Thymus (tissue), 11 donors: Measurements from ENCODE around the gene PLEKHG3. TPM values are rescaled to one million over a fixed set of nuclear protein-coding genes. Genes with fewer than 3 reads are reported as not detected.

Experiments used
- DNase-seq, 9 donors: peaks; one replicate each; pipeline ENCODE4 v3.0.0-alpha.2; 2013; ENCODE audit warnings: low spot score in 9 of 9, low read depth in 6 of 9, missing footprints in 1 of 9
- H3K27ac ChIP-seq, 2 donors: one replicate each; pipeline ENCODE4 v1.5.1; 2013; ENCODE audit warnings: control low read depth in 1 of 2, low read depth in 1 of 2, low read length in 1 of 2, mild to moderate bottlenecking in 1 of 2, moderate library complexity in 1 of 2
- H3K27me3 ChIP-seq, 2 donors: one replicate each; pipeline ENCODE4 v1.5.1; 2013; ENCODE audit warnings: low read length in 1 of 2; ENCODE audit not compliant: control insufficient read depth in 2 of 2, insufficient read depth in 1 of 2
- H3K36me3 ChIP-seq, 2 donors: one replicate each; pipeline ENCODE4 v1.5.1; 2013; ENCODE audit warnings: low read length in 1 of 2, mild to moderate bottlenecking in 1 of 2, moderate library complexity in 1 of 2; ENCODE audit not compliant: control insufficient read depth in 2 of 2, insufficient read depth in 2 of 2
- H3K4me1 ChIP-seq, 2 donors: one replicate each; pipeline ENCODE4 v1.5.1; 2013; ENCODE audit warnings: low read length in 2 of 2; ENCODE audit not compliant: control insufficient read depth in 2 of 2, insufficient read depth in 2 of 2
- H3K4me3 ChIP-seq, 2 donors: one replicate each; pipeline ENCODE4 v1.5.1; 2013; ENCODE audit warnings: low read length in 2 of 2, control low read depth in 1 of 2, mild to moderate bottlenecking in 1 of 2
- H3K9me3 ChIP-seq, 2 donors: one replicate each; pipeline ENCODE4 v1.5.1; 2013; ENCODE audit warnings: low read length in 1 of 2, mild to moderate bottlenecking in 1 of 2; ENCODE audit not compliant: control insufficient read depth in 2 of 2, insufficient read depth in 1 of 2
- WGBS: extraction: QIAGEN DNeasy Blood & Tissue Kit; methylation state at CpG from one replicate; pipeline ENCODE4 v1.1.7; 2013; 5-methylcytosine and 5-hydroxymethylcytosine counted together
- polyA plus RNA-seq: library from polyadenylated mRNA; stranded (reverse); fragments of 200-250 nt; gene quantifications from one replicate; pipeline ENCODE4 v1.2.3, GENCODE V29; 2013
- total RNA-seq: library from RNA; stranded (reverse); fragments of 120-200 nt; gene quantifications from one replicate; pipeline ENCODE4 v1.2.4, GENCODE V29; 2013
- donor health status: healthy.

The PLEKHG3 gene
- total and polyA plus RNA-seq, 2 donors, result 7.7 to 8.5 TPM

DNA sequence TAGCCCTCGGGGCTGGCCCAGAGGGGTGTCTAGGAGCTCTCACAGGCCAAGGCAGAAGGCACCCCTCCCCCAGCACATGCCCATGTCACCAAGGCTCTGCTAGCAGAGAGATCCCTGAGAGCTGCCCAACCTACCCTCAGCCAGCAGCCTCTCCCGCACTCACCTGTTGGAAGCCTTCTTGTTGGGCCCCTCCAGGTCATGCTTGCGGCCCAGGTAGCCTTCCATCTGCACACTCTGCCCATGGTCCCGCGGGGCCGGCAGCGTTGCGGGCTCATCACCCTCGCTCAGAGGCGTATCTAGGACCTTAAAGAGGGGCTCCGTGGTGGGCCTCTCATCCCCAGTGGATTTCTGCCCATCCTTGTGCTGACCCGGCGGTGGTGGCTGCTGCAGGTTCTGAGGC lies 49.1 kb downstream of the PLEKHG3 start:
- peaks cover 0 to 11% of the 10 kb centered on the region in 2 donors for H3K4me1 ChIP-seq
- 97% methylated on average over 13 of the region's 13 CpGs for WGBS
- H3K27ac ChIP-seq, result no peak overlapping the region
- no peaks in the 10 kb centered on the region for H3K27me3 ChIP-seq
- H3K9me3 ChIP-seq, result no peaks in the 10 kb centered on the region
- no peak overlapping the region for H3K4me3 ChIP-seq
- no peak for DNase-seq
- H3K36me3 ChIP-seq, result no peaks in the 10 kb centered on the region

DNA sequence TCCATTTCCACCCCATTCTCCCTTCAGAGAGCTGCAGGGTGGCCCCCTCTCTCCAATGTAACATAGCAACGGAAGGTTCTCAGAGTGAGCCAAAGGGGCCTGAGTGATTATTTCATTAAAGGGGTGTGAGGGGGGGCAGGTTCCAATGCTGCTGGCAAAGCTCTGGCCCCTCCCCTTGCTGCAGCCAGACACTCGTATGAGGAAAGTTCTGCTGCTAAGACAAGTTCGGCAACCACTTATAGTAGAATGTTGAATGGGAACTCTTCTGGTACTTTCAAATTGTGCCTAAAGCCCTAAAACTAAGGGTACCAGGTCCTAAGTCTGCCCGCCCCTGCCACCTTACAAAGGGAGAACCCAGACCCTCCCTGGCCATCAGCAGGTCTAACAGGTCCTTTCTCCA lies 49.8 kb downstream of the PLEKHG3 start:
- peaks cover 0 to 11% of the 10 kb centered on the region in 2 donors for H3K4me1 ChIP-seq
- DNase-seq, result no peak
- H3K27ac ChIP-seq, result no peak overlapping the region
- no peaks in the 10 kb centered on the region for H3K27me3 ChIP-seq
- 96% methylated on average over 4 of the region's 4 CpGs for WGBS
- H3K4me3 ChIP-seq, result no peak overlapping the region
- no peaks in the 10 kb centered on the region for H3K36me3 ChIP-seq
- no peaks in the 10 kb centered on the region for H3K9me3 ChIP-seq

- 85% methylated on average over 5 of the region's 5 CpGs for WGBS
- Histone ChIP-seq H3K4me1 (peaks cover 0 to 11% of the 10 kb centered on the region in 2 donors), H3K27ac (no peak overlapping the region), H3K4me3 (no peak overlapping the region), H3K27me3 (no peaks in the 10 kb centered on the region), H3K36me3 (no peaks in the 10 kb centered on the region), H3K9me3 (no peaks in the 10 kb centered on the region)
- no peak for DNase-seq
Measured at GRCh38 chr14:64754685-64755084, 50.5 kb downstream of the PLEKHG3 start.

- Histone ChIP-seq H3K4me1 (peaks cover 0 to 11% of the 10 kb centered on the region in 2 donors), H3K9me3 (no peaks in the 10 kb centered on the region), H3K4me3 (no peak overlapping the region), H3K27me3 (no peaks in the 10 kb centered on the region), H3K27ac (no peak overlapping the region), H3K36me3 (no peaks in the 10 kb centered on the region)
- peak in 1 of 9 donors; percentile 30 for DNase-seq
- 86% methylated on average over 9 of the region's 9 CpGs for WGBS
Measured at GRCh38 chr14:64755781-64756221, 51.6 kb downstream of the PLEKHG3 start.

DNA sequence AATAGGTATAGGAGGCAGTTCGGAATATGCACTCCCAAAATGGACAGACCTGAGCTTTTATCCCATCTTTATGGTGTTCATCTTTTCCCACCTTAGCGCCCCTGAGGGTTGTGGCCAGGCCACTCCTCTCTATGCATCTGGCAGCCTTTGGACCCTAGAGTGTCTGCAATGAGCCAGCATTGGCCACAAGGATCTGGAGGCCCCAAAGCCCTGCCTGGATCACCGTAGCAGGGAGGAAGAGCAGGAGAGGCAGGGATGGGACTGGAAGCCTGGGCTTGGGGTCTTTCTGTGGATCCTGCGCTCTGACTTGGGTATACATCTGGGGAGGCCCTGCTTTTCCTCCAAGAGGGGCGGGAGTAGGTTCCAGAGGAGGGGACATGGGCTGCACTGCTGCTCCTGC lies 52.5 kb downstream of the PLEKHG3 start:
- no peak for DNase-seq
- H3K27ac ChIP-seq, result no peak overlapping the region
- peaks cover 0 to 14% of the 10 kb centered on the region in 2 donors for H3K4me1 ChIP-seq
- no peaks in the 10 kb centered on the region for H3K9me3 ChIP-seq
- H3K36me3 ChIP-seq, result no peaks in the 10 kb centered on the region
- WGBS, result 96% methylated on average over 5 of the region's 5 CpGs
- no peak overlapping the region for H3K4me3 ChIP-seq
- H3K27me3 ChIP-seq, result peaks cover 0 to 2% of the 10 kb centered on the region in 2 donors

- WGBS, result 97% methylated on average over 3 of the region's 3 CpGs
- H3K4me1 ChIP-seq, result peaks cover 0 to 22% of the 10 kb centered on the region in 2 donors
- H3K4me3 ChIP-seq, result no peak overlapping the region
- no peaks in the 10 kb centered on the region for H3K9me3 ChIP-seq
- no peak overlapping the region for H3K27ac ChIP-seq
- no peaks in the 10 kb centered on the region for H3K36me3 ChIP-seq
- DNase-seq, result no peak
- peaks cover 0 to 9% of the 10 kb centered on the region in 2 donors for H3K27me3 ChIP-seq
Measured at GRCh38 chr14:64757601-64758000, 53.4 kb downstream of the PLEKHG3 start.

- no peak overlapping the region for H3K27ac ChIP-seq
- H3K36me3 ChIP-seq, result no peaks in the 10 kb centered on the region
- H3K27me3 ChIP-seq, result peaks cover 0 to 10% of the 10 kb centered on the region in 2 donors
- WGBS, result 94% methylated on average over 3 of the region's 3 CpGs
- no peak for DNase-seq
- H3K4me1 ChIP-seq, result peaks cover 0 to 27% of the 10 kb centered on the region in 2 donors
- H3K4me3 ChIP-seq, result no peak overlapping the region
- H3K9me3 ChIP-seq, result no peaks in the 10 kb centered on the region
Measured at GRCh38 chr14:64758025-64758521, 53.8 kb downstream of the PLEKHG3 start.

GRCh38 chr14:64758691-64759554 lies 54.7 kb downstream of the PLEKHG3 start:
- Histone ChIP-seq H3K9me3 (no peaks in the 10 kb centered on the region), H3K4me3 (no peak overlapping the region), H3K27me3 (peaks cover 0 to 14% of the 10 kb centered on the region in 2 donors), H3K4me1 (peaks cover 0 to 27% of the 10 kb centered on the region in 2 donors), H3K36me3 (no peaks in the 10 kb centered on the region), H3K27ac (no peak overlapping the region)
- DNase-seq, result no peak
- 94% methylated on average over 7 of the region's 7 CpGs for WGBS

GRCh38 chr14:64759555-64759938 lies 55.3 kb downstream of the PLEKHG3 start:
- Histone ChIP-seq H3K4me1 (peaks cover 0 to 30% of the 10 kb centered on the region in 2 donors), H3K27me3 (peaks cover 0 to 18% of the 10 kb centered on the region in 2 donors), H3K9me3 (no peaks in the 10 kb centered on the region), H3K27ac (no peak overlapping the region), H3K4me3 (no peak overlapping the region), H3K36me3 (no peaks in the 10 kb centered on the region)
- WGBS, result 97% methylated on average over 6 of the region's 6 CpGs
- no peak for DNase-seq
